ENCODE data around the gene RASSF4.
A peak's percentile ranks its signal among the peaks of the same experiment; 100 is the strongest.

The RASSF4 gene

GRCh38 chr10:44925224-44925623 is 34.4 kb upstream of the RASSF4 start:
- Histone ChIP-seq H3K4me3 (ENCODE audit: insufficient read depth in 1 of 2, low read depth in 1 of 2, low read length in 2 of 2) (no peak overlapping the region), H3K79me1 (replicated peaks; ENCODE audit: low read length, poor library complexity, severe bottlenecking) (no peaks in the 10 kb centered on the region), H3K36me3 (ENCODE audit: control insufficient read depth in 1 of 2, insufficient read depth in 2 of 2, low read depth in 1 of 2, low read length in 2 of 2) (no peaks in the 10 kb centered on the region), H2BK5ac (ENCODE audit: low read depth, low read length, poor library complexity, severe bottlenecking) (no peak overlapping the region), H2BK120ac (ENCODE audit: low read depth, low read length) (no peak overlapping the region), H4K8ac (ENCODE audit: low read length) (no peak overlapping the region), H3K4ac (ENCODE audit: low read depth in 1 of 2, low read length in 2 of 2) (no peak overlapping the region), H3K27ac (ENCODE audit: low read length, poor library complexity, severe bottlenecking) (no peak overlapping the region), H4K91ac (ENCODE audit: low read length) (no peak overlapping the region), H2AK5ac (ENCODE audit: low read length, severe bottlenecking) (no peak overlapping the region), H3K9me3 (ENCODE audit: control insufficient read depth, low read length) (no peaks in the 10 kb centered on the region), H3K23ac (ENCODE audit: low read length in 2 of 2) (no peak overlapping the region), H3K4me2 (ENCODE audit: low read length, poor library complexity, severe bottlenecking) (no peak overlapping the region), H3K4me1 (ENCODE audit: control insufficient read depth, insufficient read depth, low read depth, low read length) (no peaks in the 10 kb centered on the region), H2BK15ac (ENCODE audit: low read depth, poor library complexity, severe bottlenecking) (no peak overlapping the region), H3K27me3 (ENCODE audit: control insufficient read depth in 1 of 2, insufficient read depth in 1 of 2, low read length in 2 of 2) (peaks cover 41 to 43% of the 10 kb centered on the region in 2 experiments), H3K18ac (ENCODE audit: low read depth in 1 of 2, low read length in 2 of 2) (no peak overlapping the region), H3K14ac (ENCODE audit: low read length in 2 of 2) (no peak overlapping the region), H2BK12ac (ENCODE audit: low read length in 2 of 2) (peak overlapping the region in 1 of 2 experiments; percentile 65), H2AFZ (ENCODE audit: low read depth, low read length) (no peak overlapping the region), H3K9ac (ENCODE audit: low read length) (no peak overlapping the region)
- DNase-seq, result no peak
- WGBS, result 30% methylated on average over 7 of the region's 7 CpGs

GRCh38 chr10:44925811-44926750 is 33.5 kb upstream of the RASSF4 start:
- H2BK15ac ChIP-seq (ENCODE audit: low read depth, poor library complexity, severe bottlenecking), result no peak overlapping the region
- no peak overlapping the region for H3K4me2 ChIP-seq (ENCODE audit: low read length, poor library complexity, severe bottlenecking)
- no peaks in the 10 kb centered on the region for H3K4me1 ChIP-seq (ENCODE audit: control insufficient read depth, insufficient read depth, low read depth, low read length)
- H4K91ac ChIP-seq (ENCODE audit: low read length), result peak overlapping the region; percentile 5
- H3K36me3 ChIP-seq (ENCODE audit: control insufficient read depth in 1 of 2, insufficient read depth in 2 of 2, low read depth in 1 of 2, low read length in 2 of 2), result no peaks in the 10 kb centered on the region
- no peak for DNase-seq
- no peak overlapping the region for H2BK5ac ChIP-seq (ENCODE audit: low read depth, low read length, poor library complexity, severe bottlenecking)
- 87% methylated on average over 16 of the region's 16 CpGs for WGBS
- no peak overlapping the region for H3K4ac ChIP-seq (ENCODE audit: low read depth in 1 of 2, low read length in 2 of 2)
- no peak overlapping the region for H3K14ac ChIP-seq (ENCODE audit: low read length in 2 of 2)
- H3K27me3 ChIP-seq (ENCODE audit: control insufficient read depth in 1 of 2, insufficient read depth in 1 of 2, low read length in 2 of 2), result peaks cover 33 to 36% of the 10 kb centered on the region in 2 experiments
- no peak overlapping the region for H3K9ac ChIP-seq (ENCODE audit: low read length)
- no peak overlapping the region for H3K23ac ChIP-seq (ENCODE audit: low read length in 2 of 2)
- H3K4me3 ChIP-seq (ENCODE audit: insufficient read depth in 1 of 2, low read depth in 1 of 2, low read length in 2 of 2), result no peak overlapping the region
- peak overlapping the region in 1 of 2 experiments; percentile 2 for H3K18ac ChIP-seq (ENCODE audit: low read depth in 1 of 2, low read length in 2 of 2)
- H2AFZ ChIP-seq (ENCODE audit: low read depth, low read length), result no peak overlapping the region
- no peak overlapping the region for H2AK5ac ChIP-seq (ENCODE audit: low read length, severe bottlenecking)
- H3K27ac ChIP-seq (ENCODE audit: low read length, poor library complexity, severe bottlenecking), result no peak overlapping the region
- H4K8ac ChIP-seq (ENCODE audit: low read length), result peak overlapping the region; percentile 7
- H3K9me3 ChIP-seq (ENCODE audit: control insufficient read depth, low read length), result no peaks in the 10 kb centered on the region
- no peak overlapping the region for H2BK120ac ChIP-seq (ENCODE audit: low read depth, low read length)
- H2BK12ac ChIP-seq (ENCODE audit: low read length in 2 of 2), result no peak overlapping the region
- no peaks in the 10 kb centered on the region for H3K79me1 ChIP-seq (replicated peaks; ENCODE audit: low read length, poor library complexity, severe bottlenecking)

GRCh38 chr10:44926751-44927351 is 32.8 kb upstream of the RASSF4 start:
- Histone ChIP-seq H2BK15ac (ENCODE audit: low read depth, poor library complexity, severe bottlenecking) (no peak overlapping the region), H2AFZ (ENCODE audit: low read depth, low read length) (no peak overlapping the region), H2BK120ac (ENCODE audit: low read depth, low read length) (no peak overlapping the region), H3K4me1 (ENCODE audit: control insufficient read depth, insufficient read depth, low read depth, low read length) (peaks cover 4% of the 10 kb centered on the region), H3K4me3 (ENCODE audit: insufficient read depth in 1 of 2, low read depth in 1 of 2, low read length in 2 of 2) (no peak overlapping the region), H3K18ac (ENCODE audit: low read depth in 1 of 2, low read length in 2 of 2) (peak overlapping the region in 1 of 2 experiments; percentile 6), H4K91ac (ENCODE audit: low read length) (no peak overlapping the region), H2BK12ac (ENCODE audit: low read length in 2 of 2) (no peak overlapping the region), H3K9me3 (ENCODE audit: control insufficient read depth, low read length) (no peaks in the 10 kb centered on the region), H3K36me3 (ENCODE audit: control insufficient read depth in 1 of 2, insufficient read depth in 2 of 2, low read depth in 1 of 2, low read length in 2 of 2) (no peaks in the 10 kb centered on the region), H3K9ac (ENCODE audit: low read length) (no peak overlapping the region), H3K4ac (ENCODE audit: low read depth in 1 of 2, low read length in 2 of 2) (no peak overlapping the region), H2AK5ac (ENCODE audit: low read length, severe bottlenecking) (no peak overlapping the region), H2BK5ac (ENCODE audit: low read depth, low read length, poor library complexity, severe bottlenecking) (no peak overlapping the region), H3K79me1 (replicated peaks; ENCODE audit: low read length, poor library complexity, severe bottlenecking) (no peaks in the 10 kb centered on the region), H3K23ac (ENCODE audit: low read length in 2 of 2) (no peak overlapping the region), H3K27me3 (ENCODE audit: control insufficient read depth in 1 of 2, insufficient read depth in 1 of 2, low read length in 2 of 2) (peaks cover 33 to 36% of the 10 kb centered on the region in 2 experiments), H3K27ac (ENCODE audit: low read length, poor library complexity, severe bottlenecking) (no peak overlapping the region), H4K8ac (ENCODE audit: low read length) (no peak overlapping the region), H3K14ac (ENCODE audit: low read length in 2 of 2) (peak overlapping the region in 1 of 2 experiments; percentile 6), H3K4me2 (ENCODE audit: low read length, poor library complexity, severe bottlenecking) (no peak overlapping the region)
- no peak for DNase-seq
- WGBS, result 67% methylated on average over 9 of the region's 10 CpGs

- H3K4me3 ChIP-seq (ENCODE audit: insufficient read depth in 1 of 2, low read depth in 1 of 2, low read length in 2 of 2), result no peak overlapping the region
- peaks cover 33 to 36% of the 10 kb centered on the region in 2 experiments for H3K27me3 ChIP-seq (ENCODE audit: control insufficient read depth in 1 of 2, insufficient read depth in 1 of 2, low read length in 2 of 2)
- H3K14ac ChIP-seq (ENCODE audit: low read length in 2 of 2), result peak overlapping the region in 1 of 2 experiments; percentile 85
- H3K9ac ChIP-seq (ENCODE audit: low read length), result no peak overlapping the region
- 68% methylated on average over 2 of the region's 2 CpGs for WGBS
- peak overlapping the region; percentile 67 for H4K91ac ChIP-seq (ENCODE audit: low read length)
- no peak overlapping the region for H2BK15ac ChIP-seq (ENCODE audit: low read depth, poor library complexity, severe bottlenecking)
- no peak overlapping the region for H3K4me2 ChIP-seq (ENCODE audit: low read length, poor library complexity, severe bottlenecking)
- no peak overlapping the region for H2BK12ac ChIP-seq (ENCODE audit: low read length in 2 of 2)
- H2BK5ac ChIP-seq (ENCODE audit: low read depth, low read length, poor library complexity, severe bottlenecking), result no peak overlapping the region
- H2AFZ ChIP-seq (ENCODE audit: low read depth, low read length), result no peak overlapping the region
- no peak for DNase-seq
- H2AK5ac ChIP-seq (ENCODE audit: low read length, severe bottlenecking), result no peak overlapping the region
- H3K4ac ChIP-seq (ENCODE audit: low read depth in 1 of 2, low read length in 2 of 2), result no peak overlapping the region
- no peaks in the 10 kb centered on the region for H3K9me3 ChIP-seq (ENCODE audit: control insufficient read depth, low read length)
- H3K4me1 ChIP-seq (ENCODE audit: control insufficient read depth, insufficient read depth, low read depth, low read length), result peaks cover 4% of the 10 kb centered on the region
- no peaks in the 10 kb centered on the region for H3K36me3 ChIP-seq (ENCODE audit: control insufficient read depth in 1 of 2, insufficient read depth in 2 of 2, low read depth in 1 of 2, low read length in 2 of 2)
- H3K18ac ChIP-seq (ENCODE audit: low read depth in 1 of 2, low read length in 2 of 2), result no peak overlapping the region
- no peaks in the 10 kb centered on the region for H3K79me1 ChIP-seq (replicated peaks; ENCODE audit: low read length, poor library complexity, severe bottlenecking)
- H4K8ac ChIP-seq (ENCODE audit: low read length), result no peak overlapping the region
- H3K23ac ChIP-seq (ENCODE audit: low read length in 2 of 2), result peak overlapping the region in 1 of 2 experiments; percentile 2
- H2BK120ac ChIP-seq (ENCODE audit: low read depth, low read length), result no peak overlapping the region
- no peak overlapping the region for H3K27ac ChIP-seq (ENCODE audit: low read length, poor library complexity, severe bottlenecking)
Observed at GRCh38 chr10:44927352-44927751, 32.2 kb upstream of the RASSF4 start.

All from mesenchymal stem cell (in vitro differentiated cells and primary cell).